ENCODE measurements around the gene FBXO5.

GRCh38 chr6:153015094-153015640 is 32.3 kb upstream of the FBXO5 start:
- TF ChIP-seq EP300 (IDR thresholded peaks at IDR 0.05) (no peak), POLR2A (IDR thresholded peaks at IDR 0.05) (no peak)
- TF ChIP-seq, protein P1, sequence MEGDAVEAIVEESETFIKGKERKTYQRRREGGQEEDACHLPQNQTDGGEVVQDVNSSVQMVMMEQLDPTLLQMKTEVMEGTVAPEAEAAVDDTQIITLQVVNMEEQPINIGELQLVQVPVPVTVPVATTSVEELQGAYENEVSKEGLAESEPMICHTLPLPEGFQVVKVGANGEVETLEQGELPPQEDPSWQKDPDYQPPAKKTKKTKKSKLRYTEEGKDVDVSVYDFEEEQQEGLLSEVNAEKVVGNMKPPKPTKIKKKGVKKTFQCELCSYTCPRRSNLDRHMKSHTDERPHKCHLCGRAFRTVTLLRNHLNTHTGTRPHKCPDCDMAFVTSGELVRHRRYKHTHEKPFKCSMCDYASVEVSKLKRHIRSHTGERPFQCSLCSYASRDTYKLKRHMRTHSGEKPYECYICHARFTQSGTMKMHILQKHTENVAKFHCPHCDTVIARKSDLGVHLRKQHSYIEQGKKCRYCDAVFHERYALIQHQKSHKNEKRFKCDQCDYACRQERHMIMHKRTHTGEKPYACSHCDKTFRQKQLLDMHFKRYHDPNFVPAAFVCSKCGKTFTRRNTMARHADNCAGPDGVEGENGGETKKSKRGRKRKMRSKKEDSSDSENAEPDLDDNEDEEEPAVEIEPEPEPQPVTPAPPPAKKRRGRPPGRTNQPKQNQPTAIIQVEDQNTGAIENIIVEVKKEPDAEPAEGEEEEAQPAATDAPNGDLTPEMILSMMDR (IDR thresholded peaks at IDR 0.05), result no peak

Measured in ovary (tissue), 3 donors.